ENCODE data around the gene NFYA.

Gene NFYA

DNA sequence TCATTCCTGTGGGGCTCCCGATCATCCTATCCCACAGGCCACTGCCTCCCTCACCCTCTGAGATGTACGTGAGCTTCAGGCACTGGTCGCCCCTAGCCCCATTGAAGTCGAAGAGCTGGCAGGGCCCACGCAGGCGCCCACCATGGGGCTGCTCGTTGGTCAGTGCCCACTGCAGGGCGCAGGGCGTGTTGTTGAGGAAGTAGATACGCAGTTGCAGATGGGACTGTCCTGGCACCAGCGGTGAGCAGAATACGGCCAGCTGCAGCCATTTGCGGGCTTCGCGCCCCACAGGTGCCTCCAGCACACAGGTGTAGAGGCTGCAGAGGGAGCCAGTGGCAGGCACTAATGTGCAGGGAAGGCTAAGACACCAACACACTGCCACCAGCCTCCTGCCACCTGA lies 39.9 kb upstream of the NFYA start:
- DNase-seq (ENCODE audit: low read depth): no peak
- TF ChIP-seq, protein P1, sequence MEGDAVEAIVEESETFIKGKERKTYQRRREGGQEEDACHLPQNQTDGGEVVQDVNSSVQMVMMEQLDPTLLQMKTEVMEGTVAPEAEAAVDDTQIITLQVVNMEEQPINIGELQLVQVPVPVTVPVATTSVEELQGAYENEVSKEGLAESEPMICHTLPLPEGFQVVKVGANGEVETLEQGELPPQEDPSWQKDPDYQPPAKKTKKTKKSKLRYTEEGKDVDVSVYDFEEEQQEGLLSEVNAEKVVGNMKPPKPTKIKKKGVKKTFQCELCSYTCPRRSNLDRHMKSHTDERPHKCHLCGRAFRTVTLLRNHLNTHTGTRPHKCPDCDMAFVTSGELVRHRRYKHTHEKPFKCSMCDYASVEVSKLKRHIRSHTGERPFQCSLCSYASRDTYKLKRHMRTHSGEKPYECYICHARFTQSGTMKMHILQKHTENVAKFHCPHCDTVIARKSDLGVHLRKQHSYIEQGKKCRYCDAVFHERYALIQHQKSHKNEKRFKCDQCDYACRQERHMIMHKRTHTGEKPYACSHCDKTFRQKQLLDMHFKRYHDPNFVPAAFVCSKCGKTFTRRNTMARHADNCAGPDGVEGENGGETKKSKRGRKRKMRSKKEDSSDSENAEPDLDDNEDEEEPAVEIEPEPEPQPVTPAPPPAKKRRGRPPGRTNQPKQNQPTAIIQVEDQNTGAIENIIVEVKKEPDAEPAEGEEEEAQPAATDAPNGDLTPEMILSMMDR (IDR thresholded peaks at IDR 0.05; ENCODE audit: insufficient read depth, low read depth, low read length, missing control alignments): no peak
- H3K4me3 ChIP-seq (ENCODE audit: low read depth, low read length): no peak overlapping the region

DNA sequence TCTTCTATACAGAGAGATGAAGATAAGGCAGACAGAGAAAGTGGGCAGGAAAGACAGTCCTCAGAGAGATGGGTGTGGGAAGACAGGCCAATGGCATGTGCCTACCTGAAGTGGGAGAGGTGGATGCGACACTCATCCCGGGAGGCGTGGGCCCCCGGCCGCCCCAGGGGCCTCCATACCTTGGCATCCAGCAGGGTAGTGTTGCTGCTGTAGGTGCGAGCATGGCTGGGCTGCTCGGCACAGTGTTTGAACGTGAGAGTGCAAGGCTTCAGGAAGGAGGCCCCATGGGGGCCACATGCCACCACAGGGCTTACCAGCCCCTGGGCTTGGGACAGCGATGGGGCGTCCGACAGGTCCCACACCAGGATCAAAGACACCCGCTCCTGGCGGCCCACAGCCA lies 39.0 kb upstream of the NFYA start:
- DNase-seq (ENCODE audit: low read depth): no peak
- TF ChIP-seq, protein P1 (IDR thresholded peaks at IDR 0.05; ENCODE audit: insufficient read depth, low read depth, low read length, missing control alignments): no peak
- no peak overlapping the region for H3K4me3 ChIP-seq (ENCODE audit: low read depth, low read length)

DNA sequence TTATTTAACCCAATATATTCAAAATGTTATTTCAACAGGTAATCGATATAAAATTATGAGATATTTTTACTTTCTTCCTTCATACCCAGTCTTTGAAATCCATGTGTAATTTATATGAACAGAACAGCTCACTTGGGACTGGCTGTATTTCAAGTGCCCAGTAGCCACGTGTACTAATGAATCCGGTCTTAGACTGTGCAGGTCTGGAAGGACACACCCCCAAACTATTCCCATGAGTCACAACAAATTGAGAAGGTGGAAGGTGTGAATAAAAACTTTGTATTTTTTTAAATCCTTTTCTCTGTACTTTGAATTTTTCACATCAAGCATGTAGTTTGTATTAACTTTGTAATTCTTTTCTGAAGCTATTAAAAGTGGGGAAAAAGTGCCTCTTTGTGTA lies 36.6 kb upstream of the NFYA start:
- DNase-seq (ENCODE audit: low read depth): no peak
- H3K4me3 ChIP-seq (ENCODE audit: low read depth, low read length): no peak overlapping the region
- TF ChIP-seq, protein P1 (IDR thresholded peaks at IDR 0.05; ENCODE audit: insufficient read depth, low read depth, low read length, missing control alignments): no peak

DNA sequence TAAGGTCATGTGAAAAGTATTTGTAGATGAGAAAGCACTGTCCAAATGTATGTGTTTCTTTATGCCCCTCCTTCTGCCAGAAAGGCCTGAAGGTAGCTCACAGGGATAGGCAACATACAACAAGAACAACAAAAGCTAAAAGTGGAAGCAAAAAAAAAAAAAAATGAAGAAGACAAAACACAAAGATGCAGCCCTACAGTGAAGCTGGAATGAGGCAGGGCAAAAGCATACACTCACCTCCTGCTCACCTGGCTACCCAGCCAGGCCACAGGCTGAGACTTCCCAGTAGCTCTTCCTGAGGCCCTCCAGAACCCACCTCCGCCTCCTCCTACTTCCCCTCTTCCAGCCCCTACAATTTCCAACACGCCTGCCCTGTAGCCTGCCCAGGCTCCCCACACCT lies 36.2 kb upstream of the NFYA start:
- TF ChIP-seq, protein P1 (IDR thresholded peaks at IDR 0.05; ENCODE audit: insufficient read depth, low read depth, low read length, missing control alignments): no peak
- H3K4me3 ChIP-seq (ENCODE audit: low read depth, low read length): no peak overlapping the region
- DNase-seq (ENCODE audit: low read depth): no peak

DNA sequence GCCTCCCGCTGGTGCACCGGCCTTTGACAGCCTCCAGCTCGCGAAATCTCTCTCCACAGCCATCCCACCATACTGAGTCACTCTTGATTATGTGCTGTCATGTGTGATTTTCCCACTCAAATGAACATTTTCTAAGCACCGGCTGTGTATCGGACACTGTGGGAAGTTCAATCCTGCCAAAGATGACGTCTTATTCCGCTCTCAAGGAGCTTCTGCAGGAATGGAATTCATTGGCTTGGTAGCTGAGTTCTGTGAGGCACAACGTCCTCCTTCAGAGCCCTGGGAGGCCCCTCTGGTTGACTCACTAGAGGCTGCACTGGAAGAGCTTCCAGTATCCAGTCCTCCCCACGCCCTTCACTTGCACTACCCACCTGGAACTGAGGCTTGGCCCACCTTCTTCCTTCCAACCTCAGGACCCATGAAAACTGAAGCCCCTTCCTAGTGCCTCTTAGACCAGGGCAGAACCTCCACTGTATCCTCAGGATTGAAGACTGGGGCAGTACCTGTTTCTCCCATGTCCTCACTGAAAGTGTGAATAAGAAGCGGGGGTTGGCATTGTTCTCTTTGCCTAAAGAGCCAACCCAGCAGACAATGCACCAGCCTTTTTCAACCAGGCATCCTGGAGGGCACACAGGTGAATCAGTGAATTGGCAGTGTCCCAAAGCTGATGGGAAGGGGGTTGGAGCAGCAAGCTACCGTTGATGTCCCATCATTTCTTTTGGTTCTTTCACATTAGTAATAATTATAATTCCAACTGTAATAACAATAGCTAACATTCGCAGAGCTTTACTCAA lies 35.5 kb upstream of the NFYA start:
- no peak overlapping the region for H3K4me3 ChIP-seq (ENCODE audit: low read depth, low read length)
- no peak for DNase-seq (ENCODE audit: low read depth)
- TF ChIP-seq, protein P1 (IDR thresholded peaks at IDR 0.05; ENCODE audit: insufficient read depth, low read depth, low read length, missing control alignments): no peak

DNA sequence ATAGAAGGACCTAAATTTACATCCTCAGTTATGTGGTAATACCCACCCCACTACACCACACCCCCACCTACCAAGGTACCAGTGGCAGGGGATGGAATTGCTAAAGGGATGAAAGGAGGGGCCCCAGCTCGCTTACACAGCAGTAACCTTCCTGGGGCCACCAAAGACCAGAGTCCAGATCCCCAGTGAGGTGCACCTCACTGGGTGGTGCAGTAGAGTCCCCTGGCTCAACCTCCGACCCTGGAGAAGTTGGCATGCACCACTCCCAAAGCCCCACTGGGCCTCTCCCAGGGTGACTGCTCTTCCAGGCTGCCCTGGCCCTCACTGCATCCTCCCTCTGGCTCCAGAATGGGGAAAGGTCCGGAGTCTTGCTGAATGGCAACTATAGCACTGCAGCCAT lies 34.6 kb upstream of the NFYA start:
- TF ChIP-seq, protein P1 (IDR thresholded peaks at IDR 0.05; ENCODE audit: insufficient read depth, low read depth, low read length, missing control alignments): no peak
- DNase-seq (ENCODE audit: low read depth): no peak
- H3K4me3 ChIP-seq (ENCODE audit: low read depth, low read length): no peak overlapping the region

Data from GM12865 (cell line).